ENCODE measurements around the gene LSM2.
A peak's percentile ranks its signal among the peaks of the same experiment; 100 is the strongest.
"Not testable (repeated sequence)": the region's sequence is repeated elsewhere in the genome, so short reads cannot be mapped to it uniquely, and the experiment has no call there.

The LSM2 gene

GRCh38 chr6:31799781-31800180 lies 7.0 kb downstream of the LSM2 start:
- no peak overlapping the region for H3K4me3 ChIP-seq (ENCODE audit: low read depth, low read length)
- TF ChIP-seq CTCF (IDR thresholded peaks at IDR 0.05; ENCODE audit: low read depth, low read length, missing control alignments), result no peak
- no peak for DNase-seq (ENCODE audit: low read depth)

- no peak overlapping the region for H3K4me3 ChIP-seq (ENCODE audit: low read depth, low read length)
- no peak for DNase-seq (ENCODE audit: low read depth)
Measured at GRCh38 chr6:31797588-31797987, 9.2 kb downstream of the LSM2 start.

GRCh38 chr6:31796993-31797385 lies 9.8 kb downstream of the LSM2 start:
- no peak overlapping the region for H3K4me3 ChIP-seq (ENCODE audit: low read depth, low read length)
- no peak for DNase-seq (ENCODE audit: low read depth)
- no peak for TF ChIP-seq CTCF (IDR thresholded peaks at IDR 0.05; ENCODE audit: low read depth, low read length, missing control alignments)

More at GRCh38 chr6:31797588-31797987, 9.2 kb downstream of the LSM2 start:
- TF ChIP-seq CTCF (IDR thresholded peaks at IDR 0.05; ENCODE audit: low read depth, low read length, missing control alignments), result no peak

- DNase-seq (ENCODE audit: low read depth), result peak; percentile 64
- H3K4me3 ChIP-seq (ENCODE audit: low read depth, low read length), result peak within 1 kb of the TSS; percentile 94
- peak; percentile 84 for TF ChIP-seq CTCF (IDR thresholded peaks at IDR 0.05; ENCODE audit: low read depth, low read length, missing control alignments)
Measured at GRCh38 chr6:31795616-31796298, 11.0 kb downstream of the LSM2 start, which contains the start of gene VARS1. Gene VARS1 (minus strand): TSS chr6:31795752. CDS start chr6:31795217, 535 bp downstream.

- no peak for DNase-seq (ENCODE audit: low read depth)
- TF ChIP-seq CTCF (IDR thresholded peaks at IDR 0.05; ENCODE audit: low read depth, low read length, missing control alignments), result no peak
- H3K4me3 ChIP-seq (ENCODE audit: low read depth, low read length), result peak overlapping the region; percentile 94
Measured at GRCh38 chr6:31794866-31795615, 11.7 kb downstream of the LSM2 start.

- DNase-seq (ENCODE audit: low read depth), result no peak
- peak overlapping the region; percentile 94 for H3K4me3 ChIP-seq (ENCODE audit: low read depth, low read length)
- no peak for TF ChIP-seq CTCF (IDR thresholded peaks at IDR 0.05; ENCODE audit: low read depth, low read length, missing control alignments)
Measured at GRCh38 chr6:31794294-31794865, 12.4 kb downstream of the LSM2 start.

- peak overlapping the region; percentile 94 for H3K4me3 ChIP-seq (ENCODE audit: low read depth, low read length)
- DNase-seq (ENCODE audit: low read depth), result not testable (repeated sequence)
Measured at GRCh38 chr6:31793927-31794245, 12.9 kb downstream of the LSM2 start.
